Neuronal stem cell (in vitro differentiated cells): ENCODE measurements around the gene STAM.
A peak's percentile ranks its signal among the peaks of the same experiment; 100 is the strongest.

Experiments used
- DNase-seq: peaks from one replicate; pipeline ENCODE4 v3.0.0-alpha.2; 2013; ENCODE audit warnings: low spot score
- H2AFZ ChIP-seq: one replicate; pipeline ENCODE4 v1.6.1; 2013; ENCODE audit warnings: mild to moderate bottlenecking, low read length, inconsistent platforms
- H2AK5ac ChIP-seq: 2 replicates; pipeline ENCODE4 v1.6.1; 2013; ENCODE audit warnings: low read depth, mild to moderate bottlenecking, inconsistent platforms, low read length, moderate library complexity, mixed read lengths
- H2BK120ac ChIP-seq: 2 replicates; pipeline ENCODE4 v1.6.1; 2013; ENCODE audit warnings: low read depth, mild to moderate bottlenecking, inconsistent platforms, low read length, moderate library complexity, mixed read lengths
- H2BK12ac ChIP-seq: one replicate; pipeline ENCODE4 v1.6.1; 2013; ENCODE audit warnings: low read length, inconsistent platforms
- H2BK15ac ChIP-seq: 2 replicates; pipeline ENCODE4 v1.6.1; 2013; ENCODE audit warnings: mild to moderate bottlenecking, low read length, inconsistent platforms, mixed read lengths
- H2BK5ac ChIP-seq: one replicate; pipeline ENCODE4 v1.6.1; 2013; ENCODE audit warnings: inconsistent platforms, mild to moderate bottlenecking, low read length, moderate library complexity
- H3K14ac ChIP-seq: one replicate; pipeline ENCODE4 v1.6.1; 2013; ENCODE audit warnings: low read length, inconsistent platforms
- H3K18ac ChIP-seq: 2 replicates; pipeline ENCODE4 v1.6.1; 2013; ENCODE audit warnings: low read length, inconsistent platforms
- H3K23ac ChIP-seq: 2 replicates; pipeline ENCODE4 v1.6.1; 2013; ENCODE audit warnings: low read depth, mild to moderate bottlenecking, mixed read lengths, low read length, inconsistent platforms; ENCODE audit not compliant: poor library complexity
- H3K27ac ChIP-seq: replicated peaks from 3 replicates; pipeline ENCODE4 v1.5.1; 2013; ENCODE audit warnings: low read length, inconsistent platforms
- H3K27me3 ChIP-seq, 3 experiments: 2 replicates each; pipeline ENCODE4 v1.6.1; 2013; ENCODE audit warnings: low read length in 3 of 3, mild to moderate bottlenecking in 2 of 3, inconsistent platforms in 1 of 3, low read depth in 1 of 3, mixed read lengths in 1 of 3, moderate library complexity in 1 of 3; ENCODE audit not compliant: control insufficient read depth in 3 of 3, insufficient read depth in 3 of 3
- H3K36me3 ChIP-seq, 2 donors: replicated peaks in 1 of 2; 2 replicates each; pipeline ENCODE4 v1.6.1; 2013; ENCODE audit warnings: low read length in 2 of 2; ENCODE audit not compliant: control insufficient read depth in 2 of 2, insufficient read depth in 2 of 2
- H3K4ac ChIP-seq: 2 replicates; pipeline ENCODE4 v1.6.1; 2013; ENCODE audit warnings: inconsistent platforms, mild to moderate bottlenecking, low read length, moderate library complexity
- H3K4me1 ChIP-seq, 2 donors: 1 replicate in 1 of 2; 2 replicates in 1 of 2; pipeline ENCODE4 v1.6.1; 2013; ENCODE audit warnings: low read length in 2 of 2, low read depth in 1 of 2; ENCODE audit not compliant: control insufficient read depth in 2 of 2, insufficient read depth in 1 of 2
- H3K4me2 ChIP-seq: one replicate; pipeline ENCODE4 v1.6.1; 2013; ENCODE audit warnings: mild to moderate bottlenecking, low read length, inconsistent platforms; ENCODE audit not compliant: insufficient read depth, poor library complexity, severe bottlenecking
- H3K4me3 ChIP-seq, 2 donors: 2 replicates each; pipeline ENCODE4 v1.5.1; 2013; ENCODE audit warnings: low read length in 2 of 2, mild to moderate bottlenecking in 2 of 2, inconsistent platforms in 1 of 2, moderate library complexity in 1 of 2
- H3K79me1 ChIP-seq: one replicate; pipeline ENCODE4 v1.6.1; 2013; ENCODE audit warnings: low read depth, mild to moderate bottlenecking, inconsistent platforms, low read length, moderate library complexity
- H3K9ac ChIP-seq: one replicate; pipeline ENCODE4 v1.6.1; 2013; ENCODE audit warnings: mild to moderate bottlenecking, low read depth, low read length, inconsistent platforms; ENCODE audit not compliant: poor library complexity
- H3K9me3 ChIP-seq, 2 donors: replicated peaks in 1 of 2; 2 replicates each; pipeline versions ENCODE3 to v1.6.1; 2013; ENCODE audit warnings: low read length in 2 of 2, mild to moderate bottlenecking in 2 of 2, inconsistent platforms in 1 of 2, low read depth in 1 of 2, mixed read lengths in 1 of 2, moderate library complexity in 1 of 2; ENCODE audit not compliant: control insufficient read depth in 2 of 2, insufficient read depth in 1 of 2
- H4K8ac ChIP-seq: one replicate; pipeline ENCODE4 v1.6.1; 2013; ENCODE audit warnings: low read depth, mild to moderate bottlenecking, inconsistent platforms, low read length, moderate library complexity
- H4K91ac ChIP-seq: one replicate; pipeline ENCODE4 v1.6.1; 2013; ENCODE audit warnings: low read length, low read depth, mild to moderate bottlenecking, inconsistent platforms; ENCODE audit not compliant: poor library complexity
- WGBS, 2 donors: extraction: QIAGEN DNeasy Blood & Tissue Kit; methylation state at CpG; one replicate each; pipeline ENCODE4 v1.1.7; 2013; ENCODE audit warnings: missing lambda C conversion rate in 2 of 2, mixed read lengths in 1 of 2; ENCODE audit not compliant: insufficient read length in 2 of 2, insufficient replicate concordance in 1 of 2; ENCODE audit errors: extremely low coverage in 2 of 2; 5-methylcytosine and 5-hydroxymethylcytosine counted together

Gene STAM

GRCh38 chr10:17731331-17732020, 87.5 kb downstream of the STAM start:
- H3K4me3 ChIP-seq = no peak overlapping the region
- no peak overlapping the region for H2BK15ac ChIP-seq
- H4K8ac ChIP-seq = no peak overlapping the region
- H3K4me2 ChIP-seq = no peak overlapping the region
- H3K27ac ChIP-seq = no peak overlapping the region
- no peak overlapping the region for H2AFZ ChIP-seq
- no peak overlapping the region for H3K18ac ChIP-seq
- no peak overlapping the region for H3K14ac ChIP-seq
- no CpG with 5 or more reads among the region's 4 CpGs for WGBS, 2 donors
- peaks cover 0 to 6% of the 10 kb centered on the region in 2 donors for H3K4me1 ChIP-seq
- no peaks in the 10 kb centered on the region for H3K79me1 ChIP-seq
- no peak overlapping the region for H4K91ac ChIP-seq
- H3K9ac ChIP-seq = no peak overlapping the region
- H2AK5ac ChIP-seq = no peak overlapping the region
- no peaks in the 10 kb centered on the region for H3K27me3 ChIP-seq
- H3K36me3 ChIP-seq = no peaks in the 10 kb centered on the region
- no peak overlapping the region for H3K23ac ChIP-seq
- DNase-seq = no peak
- no peak overlapping the region for H2BK5ac ChIP-seq
- no peaks in the 10 kb centered on the region for H3K9me3 ChIP-seq
- H2BK120ac ChIP-seq = no peak overlapping the region
- no peak overlapping the region for H2BK12ac ChIP-seq
- H3K4ac ChIP-seq = no peak overlapping the region

GRCh38 chr10:17733620-17734019, 89.7 kb downstream of the STAM start:
- Histone ChIP-seq H3K4me3 (no peak overlapping the region), H3K18ac (no peak overlapping the region), H3K4me2 (no peak overlapping the region), H3K79me1 (no peaks in the 10 kb centered on the region), H3K4me1 (peaks cover 0 to 6% of the 10 kb centered on the region in 2 donors), H3K4ac (no peak overlapping the region), H3K23ac (no peak overlapping the region), H2BK15ac (no peak overlapping the region), H3K27me3 (peaks cover 0 to 1% (median 0%) of the 10 kb centered on the region in 3 experiments), H4K8ac (no peak overlapping the region), H3K9me3 (peaks cover 0 to 2% of the 10 kb centered on the region in 2 donors), H3K9ac (no peak overlapping the region), H2BK12ac (no peak overlapping the region), H2BK5ac (no peak overlapping the region), H2BK120ac (no peak overlapping the region), H3K36me3 (no peaks in the 10 kb centered on the region), H2AK5ac (no peak overlapping the region), H3K27ac (no peak overlapping the region), H2AFZ (no peak overlapping the region), H4K91ac (no peak overlapping the region), H3K14ac (no peak overlapping the region)
- DNase-seq = no peak
- WGBS, 2 donors = no CpG with 5 or more reads among the region's 6 CpGs

GRCh38 chr10:17734432-17735080, 90.6 kb downstream of the STAM start:
- Histone ChIP-seq H3K18ac (no peak overlapping the region), H2AK5ac (no peak overlapping the region), H3K23ac (no peak overlapping the region), H2BK15ac (no peak overlapping the region), H3K4me2 (no peak overlapping the region), H3K4ac (no peak overlapping the region), H2BK120ac (no peak overlapping the region), H3K36me3 (no peaks in the 10 kb centered on the region), H3K9me3 (peaks cover 0 to 2% of the 10 kb centered on the region in 2 donors), H3K4me1 (peaks cover 0 to 6% of the 10 kb centered on the region in 2 donors), H3K27me3 (peaks cover 0 to 1% (median 0%) of the 10 kb centered on the region in 3 experiments), H2AFZ (peak overlapping the region; percentile 71), H2BK5ac (no peak overlapping the region), H2BK12ac (no peak overlapping the region), H3K9ac (no peak overlapping the region), H3K14ac (no peak overlapping the region), H4K8ac (no peak overlapping the region), H3K4me3 (no peak overlapping the region), H3K79me1 (no peaks in the 10 kb centered on the region), H4K91ac (no peak overlapping the region), H3K27ac (no peak overlapping the region)
- no peak for DNase-seq
- WGBS, 2 donors = no CpG with 5 or more reads among the region's 9 CpGs

GRCh38 chr10:17735166-17735941, 91.4 kb downstream of the STAM start:
- WGBS, 2 donors = no CpG with 5 or more reads among the region's 15 CpGs

More at GRCh38 chr10:17735166-17735941, 91.4 kb downstream of the STAM start:
- H2AFZ ChIP-seq = peak overlapping the region; percentile 71
- H3K36me3 ChIP-seq = no peaks in the 10 kb centered on the region
- H3K4me3 ChIP-seq = no peak overlapping the region
- H3K23ac ChIP-seq = no peak overlapping the region
- no peak for DNase-seq
- H3K4me2 ChIP-seq = no peak overlapping the region
- H4K8ac ChIP-seq = no peak overlapping the region
- no peak overlapping the region for H2BK15ac ChIP-seq
- no peak overlapping the region for H2BK12ac ChIP-seq
- no peak overlapping the region for H3K14ac ChIP-seq
- peaks cover 0 to 1% (median 0%) of the 10 kb centered on the region in 3 experiments for H3K27me3 ChIP-seq
- no peak overlapping the region for H2BK120ac ChIP-seq
- peaks cover 0 to 2% of the 10 kb centered on the region in 2 donors for H3K9me3 ChIP-seq
- H3K18ac ChIP-seq = no peak overlapping the region
- H3K9ac ChIP-seq = no peak overlapping the region
- H3K27ac ChIP-seq = no peak overlapping the region
- H3K4me1 ChIP-seq = peaks cover 0 to 6% of the 10 kb centered on the region in 2 donors
- H3K4ac ChIP-seq = no peak overlapping the region
- H2BK5ac ChIP-seq = no peak overlapping the region
- H3K79me1 ChIP-seq = no peaks in the 10 kb centered on the region
- no peak overlapping the region for H4K91ac ChIP-seq
- H2AK5ac ChIP-seq = no peak overlapping the region
